ENCODE data around the gene PIGR. TPM values are rescaled to one million over a fixed set of nuclear protein-coding genes. Genes with fewer than 3 reads are reported as not detected.

Gene PIGR
- total RNA-seq, 2 donors from 2014 or later: not detected

DNA sequence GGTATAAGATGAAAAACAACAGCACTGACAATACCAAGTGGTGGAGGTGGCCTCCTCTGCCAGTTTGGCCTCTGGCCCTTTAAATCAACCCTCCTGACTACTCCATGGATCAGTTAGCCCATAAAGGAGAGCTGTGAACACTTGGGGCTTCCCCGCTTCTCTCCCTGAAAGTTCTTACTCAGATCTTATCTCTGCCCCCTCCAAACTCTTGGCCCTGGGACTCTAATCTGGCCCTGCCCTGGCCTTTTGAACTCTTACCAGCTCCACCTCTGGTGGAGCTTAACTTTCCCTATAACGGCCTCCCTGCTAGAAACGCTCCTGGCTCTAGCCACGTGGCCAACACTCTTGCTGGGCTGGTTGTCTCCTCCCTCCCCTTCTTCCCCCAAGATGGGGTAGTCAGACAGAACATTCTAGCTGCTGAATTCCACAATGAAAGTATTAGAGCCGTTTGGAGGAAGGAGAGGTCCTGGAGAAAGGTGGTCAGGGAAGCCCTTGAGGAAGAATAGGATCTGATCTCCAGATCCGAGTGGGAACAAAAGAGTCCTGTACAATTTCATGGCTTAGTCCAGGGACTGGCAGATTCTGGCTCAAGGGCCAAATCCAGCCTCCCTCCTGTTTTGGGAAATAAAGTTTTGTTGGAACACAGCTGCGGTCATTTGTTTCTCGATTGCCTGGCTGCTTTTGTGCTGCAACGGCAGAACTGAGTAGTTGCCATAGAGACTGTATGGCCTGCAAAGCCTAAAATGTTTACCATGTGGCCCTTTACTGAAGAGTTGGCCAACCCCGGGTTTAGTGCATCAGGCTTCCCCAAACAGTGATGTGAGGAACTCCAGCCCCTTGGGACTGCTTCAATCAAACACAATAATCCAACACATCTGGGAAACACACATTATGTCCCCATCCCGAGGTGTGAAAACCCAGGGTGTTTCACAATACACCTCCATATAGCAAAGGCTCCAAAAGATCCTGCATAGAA, 9.5 kb upstream of the PIGR start:
- Mint-ChIP-seq H3K4me1 (peaks cover 16% of the 10 kb centered on the region), H3K4me3 (no peak overlapping the region), H3K9me3 (no peaks in the 10 kb centered on the region), H3K27me3 (ENCODE audit: insufficient read depth) (peaks cover 2% of the 10 kb centered on the region), H3K36me3 (ENCODE audit: low read depth) (no peaks in the 10 kb centered on the region), H3K27ac (no peak overlapping the region)
- Histone ChIP-seq H3K4me1 (ENCODE audit: control insufficient read depth, insufficient read depth, low read length) (peaks cover 3% of the 10 kb centered on the region), H3K9me3 (ENCODE audit: control insufficient read depth, low read length) (no peaks in the 10 kb centered on the region), H3K36me3 (ENCODE audit: control insufficient read depth, insufficient read depth, low read length) (no peaks in the 10 kb centered on the region), H3K27ac (ENCODE audit: low read depth, low read length) (no peak overlapping the region), H3K9ac (ENCODE audit: extremely low read depth, low read length, poor library complexity, severe bottlenecking) (no peak overlapping the region), H3K4me3 (ENCODE audit: low read length) (no peak overlapping the region), H3K27me3 (ENCODE audit: control insufficient read depth, insufficient read depth, low read length, poor library complexity, severe bottlenecking) (no peaks in the 10 kb centered on the region)
- DNase-seq: no peak
- TF ChIP-seq, protein P1, sequence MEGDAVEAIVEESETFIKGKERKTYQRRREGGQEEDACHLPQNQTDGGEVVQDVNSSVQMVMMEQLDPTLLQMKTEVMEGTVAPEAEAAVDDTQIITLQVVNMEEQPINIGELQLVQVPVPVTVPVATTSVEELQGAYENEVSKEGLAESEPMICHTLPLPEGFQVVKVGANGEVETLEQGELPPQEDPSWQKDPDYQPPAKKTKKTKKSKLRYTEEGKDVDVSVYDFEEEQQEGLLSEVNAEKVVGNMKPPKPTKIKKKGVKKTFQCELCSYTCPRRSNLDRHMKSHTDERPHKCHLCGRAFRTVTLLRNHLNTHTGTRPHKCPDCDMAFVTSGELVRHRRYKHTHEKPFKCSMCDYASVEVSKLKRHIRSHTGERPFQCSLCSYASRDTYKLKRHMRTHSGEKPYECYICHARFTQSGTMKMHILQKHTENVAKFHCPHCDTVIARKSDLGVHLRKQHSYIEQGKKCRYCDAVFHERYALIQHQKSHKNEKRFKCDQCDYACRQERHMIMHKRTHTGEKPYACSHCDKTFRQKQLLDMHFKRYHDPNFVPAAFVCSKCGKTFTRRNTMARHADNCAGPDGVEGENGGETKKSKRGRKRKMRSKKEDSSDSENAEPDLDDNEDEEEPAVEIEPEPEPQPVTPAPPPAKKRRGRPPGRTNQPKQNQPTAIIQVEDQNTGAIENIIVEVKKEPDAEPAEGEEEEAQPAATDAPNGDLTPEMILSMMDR (conservative IDR thresholded peaks at IDR 0.05): no peak
- WGBS, 2 experiments (ENCODE audit: insufficient coverage in 1 of 2, insufficient read length in 1 of 2): 69 to 79% methylated on average over 7 to 11 of the region's 11 CpGs

DNA sequence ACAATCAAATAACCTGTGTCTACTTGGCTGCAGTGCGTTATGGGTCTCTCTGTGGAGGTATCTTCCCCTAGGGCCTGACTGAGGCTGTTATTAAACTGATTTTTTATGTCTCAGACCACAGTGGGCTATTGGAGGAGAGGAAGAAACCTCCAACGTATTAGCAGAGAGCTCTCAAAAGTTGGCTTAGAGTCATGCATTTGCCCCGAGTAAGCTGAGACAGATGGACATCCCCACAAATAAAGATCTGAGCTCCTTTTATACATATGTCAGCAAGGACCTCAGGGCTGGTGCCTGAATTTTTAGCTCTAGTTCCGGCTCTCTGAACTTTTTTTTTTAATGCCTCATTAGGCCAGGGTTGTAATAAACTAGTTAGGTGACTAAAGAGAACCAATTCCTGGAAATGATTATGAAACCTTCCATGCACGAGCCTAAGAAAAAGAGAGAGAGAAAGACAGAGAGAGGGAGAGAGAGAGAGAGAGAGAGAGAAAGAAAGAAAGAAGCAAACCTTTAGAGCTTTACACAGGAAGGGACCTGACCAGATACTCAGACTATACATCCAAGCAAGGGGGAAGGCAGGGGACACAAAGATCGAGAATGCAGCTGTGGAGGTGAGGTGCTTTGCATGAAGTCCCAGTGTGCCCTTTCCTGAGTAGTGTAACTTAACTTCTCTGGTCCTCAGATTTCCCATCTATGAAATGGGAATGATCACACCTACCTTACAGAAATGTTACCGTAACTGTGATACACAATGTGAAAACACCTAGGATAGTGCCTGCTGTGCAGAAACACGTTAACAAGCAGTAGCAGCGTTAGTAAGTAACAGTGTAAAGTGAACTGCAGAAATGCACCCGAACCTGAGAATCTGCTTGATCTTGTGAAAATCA, 8.4 kb upstream of the PIGR start:
- Histone ChIP-seq H3K4me3 (ENCODE audit: low read length) (no peak overlapping the region), H3K9ac (ENCODE audit: extremely low read depth, low read length, poor library complexity, severe bottlenecking) (no peak overlapping the region), H3K4me1 (ENCODE audit: control insufficient read depth, insufficient read depth, low read length) (peaks cover 3% of the 10 kb centered on the region), H3K27me3 (ENCODE audit: control insufficient read depth, insufficient read depth, low read length, poor library complexity, severe bottlenecking) (no peaks in the 10 kb centered on the region), H3K36me3 (ENCODE audit: control insufficient read depth, insufficient read depth, low read length) (no peaks in the 10 kb centered on the region), H3K9me3 (ENCODE audit: control insufficient read depth, low read length) (no peaks in the 10 kb centered on the region), H3K27ac (ENCODE audit: low read depth, low read length) (no peak overlapping the region)
- H3K36me3 Mint-ChIP-seq (ENCODE audit: low read depth): no peaks in the 10 kb centered on the region
- no peak for DNase-seq
- TF ChIP-seq, protein P1 (conservative IDR thresholded peaks at IDR 0.05): no peak
- 90 to 96% methylated on average over 9 to 10 of the region's 10 CpGs for WGBS, 2 experiments (ENCODE audit: insufficient coverage in 1 of 2, insufficient read length in 1 of 2)
- H3K27me3 Mint-ChIP-seq (ENCODE audit: insufficient read depth): peaks cover 5% of the 10 kb centered on the region
- H3K27ac Mint-ChIP-seq: no peak overlapping the region
- H3K4me1 Mint-ChIP-seq: peaks cover 16% of the 10 kb centered on the region
- H3K4me3 Mint-ChIP-seq: no peak overlapping the region
- H3K9me3 Mint-ChIP-seq: no peaks in the 10 kb centered on the region

DNA sequence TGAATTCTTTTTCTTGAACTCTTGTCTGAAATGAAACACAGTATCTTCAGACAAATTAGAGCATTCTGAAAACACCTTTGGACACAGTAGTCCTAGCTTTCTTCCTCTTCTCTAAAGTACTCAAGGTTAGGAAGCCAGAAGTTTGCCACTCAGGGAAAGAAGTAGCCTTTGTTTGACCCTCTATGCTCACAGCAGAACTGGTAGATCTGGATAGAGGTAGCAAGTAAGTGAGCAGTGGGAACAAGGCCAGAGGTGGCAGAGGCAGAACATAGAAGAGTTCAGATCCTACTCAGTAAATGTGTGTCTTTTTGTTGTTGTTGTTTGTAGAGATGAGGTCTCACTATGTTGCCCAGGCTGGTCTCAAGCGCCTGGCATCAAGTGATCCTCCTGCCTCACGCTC, 7.4 kb upstream of the PIGR start:
- H3K9me3 ChIP-seq (ENCODE audit: control insufficient read depth, low read length): no peaks in the 10 kb centered on the region
- WGBS, 2 experiments (ENCODE audit: insufficient coverage in 1 of 2, insufficient read length in 1 of 2): 86 to 100% methylated on average over 2 of the region's 2 CpGs
- no peaks in the 10 kb centered on the region for H3K27me3 ChIP-seq (ENCODE audit: control insufficient read depth, insufficient read depth, low read length, poor library complexity, severe bottlenecking)
- Mint-ChIP-seq H3K27me3 (ENCODE audit: insufficient read depth) (peaks cover 5% of the 10 kb centered on the region), H3K9me3 (no peaks in the 10 kb centered on the region), H3K4me3 (no peak overlapping the region), H3K36me3 (ENCODE audit: low read depth) (no peaks in the 10 kb centered on the region), H3K27ac (no peak overlapping the region), H3K4me1 (peaks cover 16% of the 10 kb centered on the region)
- no peak overlapping the region for H3K27ac ChIP-seq (ENCODE audit: low read depth, low read length)
- H3K36me3 ChIP-seq (ENCODE audit: control insufficient read depth, insufficient read depth, low read length): no peaks in the 10 kb centered on the region
- TF ChIP-seq, protein P1 (conservative IDR thresholded peaks at IDR 0.05): no peak
- no peak for DNase-seq
- H3K9ac ChIP-seq (ENCODE audit: extremely low read depth, low read length, poor library complexity, severe bottlenecking): no peak overlapping the region
- peaks cover 3% of the 10 kb centered on the region for H3K4me1 ChIP-seq (ENCODE audit: control insufficient read depth, insufficient read depth, low read length)
- no peak overlapping the region for H3K4me3 ChIP-seq (ENCODE audit: low read length)
